ENCODE data around the gene KRTAP25-1. TPM values are rescaled to one million over a fixed set of nuclear protein-coding genes. Genes with fewer than 3 reads are reported as not detected.
A peak's percentile ranks its signal among the peaks of the same experiment; 100 is the strongest.

The KRTAP25-1 gene
- total RNA-seq, 2 donors from 2014 or later = not detected

GRCh38 chr21:30255679-30256078 lies 33.6 kb downstream of the KRTAP25-1 start:
- H3K27ac ChIP-seq = peak overlapping the region; percentile 25
- intact Hi-C loops (cut with DNase I) = no loop called here
- H3K4me1 ChIP-seq = no peaks in the 10 kb centered on the region
- H3K36me3 ChIP-seq = no peaks in the 10 kb centered on the region
- no peak for DNase-seq
- H3K27me3 ChIP-seq = no peaks in the 10 kb centered on the region
- no peak overlapping the region for H3K4me3 ChIP-seq
- H3K9me3 ChIP-seq = no peaks in the 10 kb centered on the region
- no peak for TF ChIP-seq CTCF (IDR thresholded peaks at IDR 0.05)
- no peak overlapping the region for H3K9ac ChIP-seq (ENCODE audit: low read depth in 2 of 2, low read length in 2 of 2)

- Histone ChIP-seq H3K36me3 (no peaks in the 10 kb centered on the region), H3K9ac (ENCODE audit: low read depth in 2 of 2, low read length in 2 of 2) (no peak overlapping the region), H3K27me3 (no peaks in the 10 kb centered on the region), H3K4me3 (no peak overlapping the region), H3K27ac (no peak overlapping the region), H3K4me1 (no peaks in the 10 kb centered on the region), H3K9me3 (no peaks in the 10 kb centered on the region)
- intact Hi-C loops (cut with DNase I) = no loop called here
- DNase-seq = no peak
- TF ChIP-seq CTCF (IDR thresholded peaks at IDR 0.05) = no peak
Observed at GRCh38 chr21:30251781-30252180, 37.5 kb downstream of the KRTAP25-1 start.

- no peak overlapping the region for H3K9ac ChIP-seq (ENCODE audit: low read depth in 2 of 2, low read length in 2 of 2)
- TF ChIP-seq CTCF (IDR thresholded peaks at IDR 0.05) = no peak
- no peak overlapping the region for H3K27ac ChIP-seq
- no peaks in the 10 kb centered on the region for H3K27me3 ChIP-seq
- intact Hi-C loops (cut with DNase I) = no loop called here
- DNase-seq = no peak
- H3K4me1 ChIP-seq = no peaks in the 10 kb centered on the region
- no peak overlapping the region for H3K4me3 ChIP-seq
- no peaks in the 10 kb centered on the region for H3K36me3 ChIP-seq
- H3K9me3 ChIP-seq = no peaks in the 10 kb centered on the region
Observed at GRCh38 chr21:30249936-30250335, 39.4 kb downstream of the KRTAP25-1 start.

- Histone ChIP-seq H3K36me3 (no peaks in the 10 kb centered on the region), H3K27ac (no peak overlapping the region), H3K27me3 (no peaks in the 10 kb centered on the region), H3K9me3 (no peaks in the 10 kb centered on the region), H3K4me3 (no peak overlapping the region), H3K4me1 (no peaks in the 10 kb centered on the region), H3K9ac (ENCODE audit: low read depth in 2 of 2, low read length in 2 of 2) (no peak overlapping the region)
- no peak for TF ChIP-seq CTCF (IDR thresholded peaks at IDR 0.05)
- intact Hi-C loops (cut with DNase I) = no loop called here
- no peak for DNase-seq
Observed at GRCh38 chr21:30248844-30249243, 40.5 kb downstream of the KRTAP25-1 start.

GRCh38 chr21:30245061-30245460 lies 44.3 kb downstream of the KRTAP25-1 start:
- intact Hi-C loops (cut with DNase I) = no loop called here
- H3K9me3 ChIP-seq = no peaks in the 10 kb centered on the region
- H3K27ac ChIP-seq = no peak overlapping the region
- no peak overlapping the region for H3K9ac ChIP-seq (ENCODE audit: low read depth in 2 of 2, low read length in 2 of 2)
- no peaks in the 10 kb centered on the region for H3K36me3 ChIP-seq
- H3K4me1 ChIP-seq = no peaks in the 10 kb centered on the region
- H3K4me3 ChIP-seq = no peak overlapping the region
- DNase-seq = no peak
- no peaks in the 10 kb centered on the region for H3K27me3 ChIP-seq
- no peak for TF ChIP-seq CTCF (IDR thresholded peaks at IDR 0.05)

- Histone ChIP-seq H3K27me3 (no peaks in the 10 kb centered on the region), H3K27ac (no peak overlapping the region), H3K9me3 (no peaks in the 10 kb centered on the region), H3K9ac (ENCODE audit: low read depth in 2 of 2, low read length in 2 of 2) (no peak overlapping the region), H3K36me3 (no peaks in the 10 kb centered on the region), H3K4me3 (no peak overlapping the region), H3K4me1 (no peaks in the 10 kb centered on the region)
- TF ChIP-seq CTCF (IDR thresholded peaks at IDR 0.05) = no peak
- intact Hi-C loops (cut with DNase I) = no loop called here
- no peak for DNase-seq
Observed at GRCh38 chr21:30243691-30244090, 45.6 kb downstream of the KRTAP25-1 start.

Data from colonic mucosa (tissue), 4 donors.